Measurements from ENCODE around the gene WDR13. TPM values are rescaled to one million over a fixed set of nuclear protein-coding genes. Genes with fewer than 3 reads are reported as not detected.
"Not testable (repeated sequence)": the region's sequence is repeated elsewhere in the genome, so short reads cannot be mapped to it uniquely, and the experiment has no call there.

The WDR13 gene
- total RNA-seq, 1 donor from 2014 or later = 116 TPM

DNA sequence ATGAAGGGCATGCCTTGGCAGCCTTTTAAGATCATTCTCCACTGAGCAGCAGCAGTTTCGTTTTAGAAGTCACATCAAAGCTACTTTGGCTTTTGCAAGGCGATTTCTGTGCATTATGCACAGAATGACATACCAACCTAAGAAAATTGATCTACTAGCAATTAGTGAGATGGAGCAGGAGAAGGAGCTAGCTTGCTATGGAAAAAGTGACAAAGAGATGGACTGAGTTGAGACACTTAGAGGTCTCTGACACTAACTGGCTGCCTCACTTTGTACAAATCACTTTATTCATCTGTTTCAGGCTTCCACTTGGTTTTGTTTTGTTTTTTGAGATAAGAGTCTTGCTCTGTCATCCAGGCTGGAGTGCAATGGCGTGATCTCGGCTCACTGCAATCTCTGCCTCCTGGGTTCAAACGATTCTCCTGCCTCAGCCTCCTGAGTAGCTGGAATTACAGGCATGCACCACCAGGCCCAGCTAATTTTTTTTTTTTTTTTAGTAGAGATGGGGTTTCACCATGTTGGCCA lies 54.8 kb downstream of the WDR13 start:
- not testable (repeated sequence) for DNase-seq (ENCODE audit: low read depth in 2 of 2)

DNA sequence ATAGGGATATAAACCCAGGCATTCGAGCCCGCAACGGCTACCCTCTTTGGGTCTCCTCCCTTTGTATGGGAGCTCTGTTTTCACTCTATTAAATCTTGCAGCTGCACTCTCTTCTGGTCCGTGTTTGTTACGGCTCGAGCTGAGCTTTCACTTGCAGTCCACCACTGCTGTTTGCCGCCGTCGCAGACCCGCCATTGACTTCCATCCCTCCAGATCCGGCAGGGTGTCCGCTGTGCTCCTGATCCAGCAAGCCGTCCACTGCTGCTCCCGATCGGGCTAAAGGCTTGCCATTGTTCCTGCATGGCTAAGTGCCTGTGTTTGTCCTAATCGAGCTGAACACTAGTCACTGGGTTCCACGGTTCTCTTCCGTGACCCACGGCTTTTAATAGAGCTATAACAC lies 57.5 kb downstream of the WDR13 start:
- not testable (repeated sequence) for DNase-seq (ENCODE audit: low read depth in 2 of 2)

Other genes starting within 250 kb of the WDR13 start
- gene SSX3, start 240.8 kb upstream of the WDR13 start, total RNA-seq = not detected in 2 replicates
- not detected in 2 replicates for gene SSX4, start 214.0 kb upstream of the WDR13 start, total RNA-seq
- not detected in 2 replicates for gene SSX4B, start 185.5 kb upstream of the WDR13 start, total RNA-seq
- gene SLC38A5, start 127.2 kb upstream of the WDR13 start, total RNA-seq = 6.4 and 25.2 TPM in 2 replicates
- 35.4 and 41.7 TPM in 2 replicates for gene FTSJ1, start 121.3 kb upstream of the WDR13 start, total RNA-seq
- 4.6 and 7.3 TPM in 2 replicates for gene PORCN, start 88.5 kb upstream of the WDR13 start, total RNA-seq
- 85.3 and 141 TPM in 2 replicates for gene EBP, start 75.7 kb upstream of the WDR13 start, total RNA-seq
- gene TBC1D25, start 57.8 kb upstream of the WDR13 start, total RNA-seq = 4.5 and 9.6 TPM in 2 replicates
- gene RBM3, start 23.0 kb upstream of the WDR13 start, total RNA-seq = 379 and 393 TPM in 2 replicates
- gene WAS, start 86.3 kb downstream of the WDR13 start, total RNA-seq = 0.25 TPM in 1 of 2 replicates, not detected in the other
- gene SUV39H1, start 99.2 kb downstream of the WDR13 start, total RNA-seq = 3.9 and 4.9 TPM in 2 replicates
- gene GLOD5, start 164.3 kb downstream of the WDR13 start, total RNA-seq = not detected in 2 replicates
- not detected in 2 replicates for gene GATA1, start 189.1 kb downstream of the WDR13 start, total RNA-seq
- 17.3 and 26.3 TPM in 2 replicates for gene HDAC6, start 204.6 kb downstream of the WDR13 start, total RNA-seq
- gene ERAS, start 229.0 kb downstream of the WDR13 start, total RNA-seq = not detected in 2 replicates
- gene PCSK1N, start 238.1 kb downstream of the WDR13 start, total RNA-seq = under 0.01 and 0.13 TPM in 2 replicates